Pulmonary artery endothelial cell (primary cell): ENCODE measurements around the gene AQP1. TPM values are rescaled to one million over a fixed set of nuclear protein-coding genes. Genes with fewer than 3 reads are reported as not detected.

ENCODE experiments used
- DNase-seq: peaks from one replicate; pipeline ENCODE4 v3.0.0-alpha.2; 2011; ENCODE audit warnings: low read depth, low spot score
- total RNA-seq: library from RNA; depleted of rRNA; stranded (reverse); fragments of >200 nt; gene quantifications from 2 replicates; pipeline ENCODE4 v1.2.3, GENCODE V29; 2014

AQP1 gene
- total RNA-seq, 1 donor from 2014 or later = 6.4 TPM

DNA sequence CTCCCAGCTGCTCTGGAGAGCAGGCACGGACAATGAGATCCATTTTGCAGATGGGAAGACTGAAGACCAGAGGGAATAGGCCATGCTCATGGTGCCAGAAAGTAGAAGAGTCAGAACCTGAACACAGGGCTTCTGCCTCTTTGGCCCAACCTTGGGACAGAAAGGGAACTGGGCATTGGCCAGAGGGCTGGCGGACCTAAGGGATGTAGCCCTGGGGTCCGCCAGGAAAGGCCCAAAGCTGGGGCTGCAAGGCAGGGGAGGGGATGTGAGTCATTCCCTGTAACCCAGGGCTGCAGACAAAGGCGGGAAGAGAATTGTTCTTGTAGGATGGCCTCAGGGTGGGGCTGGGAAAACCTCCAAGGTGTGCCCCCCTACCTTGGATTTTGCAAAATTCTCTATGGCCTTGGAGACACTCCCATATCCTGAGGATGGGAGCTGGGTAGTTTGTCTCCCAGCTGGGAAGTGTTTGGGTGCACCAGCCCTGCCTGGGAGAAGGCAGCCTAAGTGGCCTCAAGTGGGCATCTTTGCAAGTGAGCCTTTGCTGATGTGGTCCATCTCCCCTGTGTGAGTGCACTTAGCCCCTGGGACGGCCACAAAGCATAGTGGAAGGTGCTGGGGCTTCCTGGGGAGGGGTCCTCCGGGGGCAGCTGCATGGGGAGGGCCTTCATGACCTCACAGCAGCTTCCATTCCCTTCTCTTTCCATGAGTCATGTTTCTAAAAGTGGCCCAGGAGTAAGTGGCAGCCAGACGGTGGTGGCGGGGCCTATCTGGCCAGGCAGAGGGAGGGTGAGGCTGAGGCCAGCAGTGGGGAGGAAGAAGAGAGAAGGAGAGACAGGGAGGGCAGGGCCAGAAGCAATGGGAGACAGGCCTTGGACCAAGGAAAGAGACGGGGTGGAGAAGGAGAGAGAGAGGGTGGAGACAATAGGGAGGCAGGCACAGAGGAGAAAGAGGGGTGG, 9.2 kb downstream of the AQP1 start:
- no peak for DNase-seq

DNA sequence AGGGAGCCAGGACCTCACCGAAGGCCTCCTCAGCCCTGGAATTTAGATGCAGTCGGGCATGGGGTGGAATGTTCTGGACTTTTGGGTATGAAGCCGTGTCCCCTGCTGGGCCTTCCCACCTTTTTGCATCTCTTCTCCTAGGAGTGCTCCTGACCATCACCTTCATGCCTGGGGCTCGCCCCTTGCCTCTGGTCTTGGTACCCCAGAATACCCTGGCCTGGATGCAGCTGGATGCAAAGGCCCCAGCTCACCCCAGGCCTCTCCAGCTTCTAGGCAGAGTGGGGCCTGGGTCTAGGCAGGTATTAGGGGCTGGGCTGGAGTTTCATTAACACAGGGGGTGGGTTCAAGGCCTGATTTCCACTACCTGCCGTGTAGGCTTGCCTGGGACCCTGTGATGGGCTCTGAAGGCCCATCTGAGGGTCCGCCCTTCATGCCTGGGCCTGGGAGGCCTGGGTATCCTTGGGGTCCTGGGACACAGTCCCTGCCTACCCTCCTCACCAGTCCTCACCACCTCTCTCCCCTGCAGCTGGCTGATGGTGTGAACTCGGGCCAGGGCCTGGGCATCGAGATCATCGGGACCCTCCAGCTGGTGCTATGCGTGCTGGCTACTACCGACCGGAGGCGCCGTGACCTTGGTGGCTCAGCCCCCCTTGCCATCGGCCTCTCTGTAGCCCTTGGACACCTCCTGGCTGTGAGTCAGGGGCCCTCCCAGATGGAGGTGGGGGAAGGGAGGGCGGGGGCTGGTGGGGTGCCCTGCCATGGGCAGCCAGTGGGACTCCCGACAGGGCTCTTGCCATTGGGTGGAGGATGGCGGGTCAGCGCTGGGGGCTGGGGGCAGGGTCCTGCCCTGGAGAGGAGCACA, 10.1 kb downstream of the AQP1 start:
- no peak for DNase-seq

DNA sequence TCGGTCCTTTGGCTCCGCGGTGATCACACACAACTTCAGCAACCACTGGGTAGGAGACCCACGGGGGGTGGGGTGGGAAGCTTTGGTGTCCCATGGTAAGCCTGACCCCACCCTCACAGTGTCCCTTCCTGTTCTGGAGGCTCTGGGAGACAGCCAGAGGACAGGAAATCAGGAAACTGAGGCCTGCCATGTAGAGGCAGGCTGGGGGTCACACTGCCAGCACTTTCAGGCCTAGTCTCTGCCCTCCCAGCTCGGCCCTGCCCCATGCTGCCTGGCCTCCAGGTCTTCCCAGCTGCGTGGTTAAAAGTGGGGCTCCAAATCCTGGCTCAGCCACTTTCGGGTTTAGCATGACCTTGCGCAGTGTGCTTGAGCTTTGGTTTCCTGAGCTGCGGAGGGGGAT, 10.9 kb downstream of the AQP1 start:
- no peak for DNase-seq

DNA sequence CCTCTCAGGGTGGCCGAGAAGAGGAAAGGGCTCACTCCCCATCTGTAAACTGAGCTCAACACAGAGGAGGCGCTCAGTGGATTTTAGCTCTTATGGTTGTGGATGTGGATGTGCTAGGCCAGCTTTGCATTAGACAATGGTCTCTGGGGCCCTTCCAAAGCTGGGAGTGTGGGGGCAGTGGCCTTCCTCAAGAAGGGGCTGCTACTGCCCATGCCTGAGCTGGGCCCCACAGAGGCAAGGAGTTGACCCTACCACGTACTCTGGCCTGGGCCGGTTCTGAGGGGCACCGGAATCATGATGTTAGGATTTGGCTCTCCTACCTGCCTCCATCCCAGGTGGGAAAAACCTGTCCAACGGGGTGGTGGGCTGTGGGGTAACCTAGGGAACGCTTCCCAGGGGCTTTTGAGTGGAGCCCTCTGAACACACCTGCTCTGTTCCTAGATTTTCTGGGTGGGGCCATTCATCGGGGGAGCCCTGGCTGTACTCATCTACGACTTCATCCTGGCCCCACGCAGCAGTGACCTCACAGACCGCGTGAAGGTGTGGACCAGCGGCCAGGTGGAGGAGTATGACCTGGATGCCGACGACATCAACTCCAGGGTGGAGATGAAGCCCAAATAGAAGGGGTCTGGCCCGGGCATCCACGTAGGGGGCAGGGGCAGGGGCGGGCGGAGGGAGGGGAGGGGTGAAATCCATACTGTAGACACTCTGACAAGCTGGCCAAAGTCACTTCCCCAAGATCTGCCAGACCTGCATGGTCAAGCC, 11.5 kb downstream of the AQP1 start:
- no peak for DNase-seq

DNA sequence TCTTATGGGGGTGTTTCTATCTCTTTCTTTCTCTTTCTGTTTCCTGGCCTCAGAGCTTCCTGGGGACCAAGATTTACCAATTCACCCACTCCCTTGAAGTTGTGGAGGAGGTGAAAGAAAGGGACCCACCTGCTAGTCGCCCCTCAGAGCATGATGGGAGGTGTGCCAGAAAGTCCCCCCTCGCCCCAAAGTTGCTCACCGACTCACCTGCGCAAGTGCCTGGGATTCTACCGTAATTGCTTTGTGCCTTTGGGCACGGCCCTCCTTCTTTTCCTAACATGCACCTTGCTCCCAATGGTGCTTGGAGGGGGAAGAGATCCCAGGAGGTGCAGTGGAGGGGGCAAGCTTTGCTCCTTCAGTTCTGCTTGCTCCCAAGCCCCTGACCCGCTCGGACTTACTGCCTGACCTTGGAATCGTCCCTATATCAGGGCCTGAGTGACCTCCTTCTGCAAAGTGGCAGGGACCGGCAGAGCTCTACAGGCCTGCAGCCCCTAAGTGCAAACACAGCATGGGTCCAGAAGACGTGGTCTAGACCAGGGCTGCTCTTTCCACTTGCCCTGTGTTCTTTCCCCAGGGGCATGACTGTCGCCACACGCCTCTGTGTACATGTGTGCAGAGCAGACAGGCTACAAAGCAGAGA, 12.2 kb downstream of the AQP1 start:
- DNase-seq = no peak

DNA sequence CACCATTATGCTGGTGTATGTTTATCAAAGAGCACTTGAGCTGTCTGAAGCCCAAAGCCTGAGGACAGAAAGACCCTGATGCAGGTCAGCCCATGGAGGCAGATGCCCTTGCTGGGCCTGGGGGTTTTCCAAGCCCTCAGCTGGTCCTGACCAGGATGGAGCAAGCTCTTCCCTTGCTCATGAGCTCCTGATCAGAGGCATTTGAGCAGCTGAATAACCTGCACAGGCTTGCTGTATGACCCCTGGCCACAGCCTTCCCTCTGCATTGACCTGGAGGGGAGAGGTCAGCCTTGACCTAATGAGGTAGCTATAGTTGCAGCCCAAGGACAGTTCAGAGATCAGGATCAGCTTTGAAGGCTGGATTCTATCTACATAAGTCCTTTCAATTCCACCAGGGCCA, 13.0 kb downstream of the AQP1 start:
- DNase-seq = no peak

DNA sequence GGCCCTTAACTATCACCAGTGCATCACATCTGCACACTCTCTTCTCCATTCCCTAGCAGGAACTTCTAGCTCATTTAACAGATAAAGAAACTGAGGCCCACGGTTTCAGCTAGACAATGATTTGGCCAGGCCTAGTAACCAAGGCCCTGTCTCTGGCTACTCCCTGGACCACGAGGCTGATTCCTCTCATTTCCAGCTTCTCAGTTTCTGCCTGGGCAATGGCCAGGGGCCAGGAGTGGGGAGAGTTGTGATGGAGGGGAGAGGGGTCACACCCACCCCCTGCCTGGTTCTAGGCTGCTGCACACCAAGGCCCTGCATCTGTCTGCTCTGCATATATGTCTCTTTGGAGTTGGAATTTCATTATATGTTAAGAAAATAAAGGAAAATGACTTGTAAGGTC, 13.5 kb downstream of the AQP1 start:
- DNase-seq = no peak

DNA sequence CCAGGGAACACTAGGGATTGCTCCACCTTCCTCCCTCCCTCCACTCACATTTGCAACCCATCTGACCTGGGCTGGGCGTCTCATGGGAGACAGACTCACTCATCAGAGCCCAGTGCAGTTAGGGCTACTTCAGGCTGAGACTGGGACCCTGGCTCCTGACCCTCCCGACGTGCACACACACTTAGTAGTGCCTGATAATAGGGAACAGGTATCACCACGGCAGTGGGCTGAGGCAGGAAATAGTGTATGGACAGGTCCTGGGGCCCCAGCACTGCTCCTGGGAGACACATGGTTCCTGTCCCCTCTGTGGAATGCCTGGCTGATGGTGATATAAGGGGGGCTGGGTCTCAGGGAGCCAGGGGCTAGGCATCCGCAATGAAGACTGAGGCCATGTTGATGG, 14.3 kb downstream of the AQP1 start:
- no peak for DNase-seq

DNA sequence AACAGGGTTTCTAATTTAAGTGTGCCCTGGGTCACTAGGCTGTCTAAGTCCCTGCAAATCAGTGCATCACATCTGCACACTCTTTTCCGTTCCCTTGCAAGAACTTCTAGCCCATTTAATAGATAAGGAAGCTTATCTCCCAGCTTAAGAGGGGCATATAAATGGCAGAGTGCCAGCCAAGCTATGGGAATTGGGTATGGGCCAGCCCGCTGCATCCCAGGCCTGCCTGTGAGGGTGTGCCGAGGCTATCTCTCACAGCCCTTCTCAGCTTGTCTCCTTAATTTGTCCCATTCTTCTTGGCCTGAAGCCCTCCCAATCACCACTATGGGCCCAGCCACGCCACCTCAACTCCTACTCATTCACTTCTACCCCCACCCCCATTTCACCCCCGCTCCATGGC, 14.7 kb downstream of the AQP1 start:
- DNase-seq = no peak

DNA sequence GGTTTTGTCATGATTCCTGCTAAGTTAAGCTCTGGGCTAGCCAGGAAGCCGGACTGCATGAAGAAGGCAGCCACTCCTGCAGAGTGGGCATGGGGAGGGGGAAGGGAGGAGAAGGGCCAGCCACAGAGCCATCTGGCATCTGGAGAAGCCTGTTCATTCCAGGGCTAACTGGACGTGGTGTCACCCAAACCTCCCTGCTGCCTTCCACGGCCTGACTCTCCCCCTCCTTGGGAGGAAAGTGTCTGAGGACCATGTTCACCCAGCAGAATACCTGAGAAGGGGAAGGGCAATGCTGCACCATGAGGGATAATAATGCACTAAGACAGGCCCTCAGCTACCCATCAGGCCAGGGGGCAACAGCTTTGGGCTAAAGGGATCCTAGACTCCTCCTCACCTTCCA, 15.4 kb downstream of the AQP1 start:
- DNase-seq = no peak

DNA sequence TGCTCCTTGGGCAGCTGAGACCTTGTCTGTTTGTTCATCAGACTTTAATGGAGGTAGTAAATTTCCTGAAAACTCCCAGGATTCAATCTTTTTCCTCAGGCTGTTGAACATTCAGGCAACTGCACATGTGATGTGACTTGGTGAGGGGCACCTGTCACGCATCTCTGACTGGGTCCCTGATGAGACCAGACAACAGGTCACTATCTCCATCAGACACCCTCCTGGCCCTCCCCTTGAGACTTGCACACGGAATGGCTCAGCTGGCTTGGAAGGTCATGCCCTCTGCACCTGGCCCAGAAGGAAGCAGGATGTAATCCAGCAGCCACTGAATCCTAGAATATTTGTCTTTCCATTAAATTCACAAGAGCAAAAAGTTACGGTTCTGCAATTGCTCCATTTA, 15.9 kb downstream of the AQP1 start:
- no peak for DNase-seq

DNA sequence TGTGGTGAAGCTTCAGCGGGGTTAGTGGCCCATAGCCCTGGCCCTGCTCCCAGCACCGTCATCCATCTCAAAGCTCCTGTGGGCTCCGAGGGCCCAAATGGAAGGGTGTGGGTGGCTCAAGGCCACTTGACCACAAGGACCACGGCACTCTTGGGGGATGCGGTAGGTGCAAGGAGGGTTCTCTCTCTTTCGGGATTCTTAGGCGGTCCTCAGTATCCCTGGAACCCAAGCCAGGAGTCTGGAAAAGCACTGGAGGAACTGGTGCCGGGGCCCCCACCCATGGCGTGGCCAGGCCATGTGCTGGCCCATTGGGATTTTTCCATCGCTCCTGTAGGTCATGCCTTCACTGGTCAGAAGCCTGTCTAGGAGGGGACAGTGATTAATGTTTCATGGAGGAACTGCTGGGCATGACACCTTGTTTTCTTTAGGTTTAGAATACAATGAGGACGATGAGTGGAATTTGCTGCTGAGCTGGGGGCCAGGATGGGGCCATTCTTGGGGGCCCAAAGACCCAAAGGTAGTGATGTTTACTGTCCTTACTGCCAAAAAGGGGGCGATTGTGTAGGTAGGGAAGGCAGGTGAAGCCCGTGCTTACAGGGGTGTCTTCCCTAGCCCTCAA, 16.7 kb downstream of the AQP1 start:
- DNase-seq = no peak

DNA sequence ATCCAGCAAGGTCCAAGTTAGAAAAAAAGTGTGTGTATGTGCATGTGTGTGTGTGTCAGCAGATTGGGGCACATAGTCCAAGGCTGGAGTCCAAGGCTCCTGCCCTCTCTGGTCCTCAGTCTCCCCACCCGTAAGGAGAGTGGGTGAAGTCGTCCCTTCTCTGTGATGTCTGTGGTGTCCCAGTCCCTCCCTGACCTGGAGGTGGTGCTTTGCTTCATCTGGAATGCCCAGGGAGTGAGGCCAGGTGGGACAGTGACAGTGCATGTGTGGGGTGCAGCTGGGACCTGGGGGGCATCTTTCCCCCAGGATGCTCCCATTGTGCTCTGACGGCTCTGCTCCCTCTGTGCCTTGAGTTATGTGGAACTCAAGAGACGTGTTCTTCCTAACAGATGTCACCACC, 18.0 kb downstream of the AQP1 start:
- DNase-seq = no peak

DNA sequence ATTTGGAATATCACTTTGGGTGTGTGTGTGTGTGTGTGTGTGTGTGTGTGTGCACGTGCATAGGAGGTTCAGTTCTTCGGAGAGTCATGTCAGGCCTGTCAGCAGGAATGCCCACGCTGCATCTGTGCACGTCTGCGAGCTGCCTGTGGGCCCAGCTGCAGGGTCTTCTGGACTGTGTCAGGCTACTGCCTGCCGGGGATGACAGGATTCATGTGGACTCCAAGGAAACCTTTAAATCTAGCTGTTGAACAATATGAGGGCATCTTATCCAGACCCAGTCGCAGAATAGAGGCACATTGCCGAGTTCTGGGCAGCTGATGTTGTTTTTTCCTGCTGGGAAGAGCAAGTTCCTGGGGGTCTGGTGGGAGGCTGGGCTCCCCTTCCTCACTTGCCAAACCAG, 19.0 kb downstream of the AQP1 start:
- no peak for DNase-seq

DNA sequence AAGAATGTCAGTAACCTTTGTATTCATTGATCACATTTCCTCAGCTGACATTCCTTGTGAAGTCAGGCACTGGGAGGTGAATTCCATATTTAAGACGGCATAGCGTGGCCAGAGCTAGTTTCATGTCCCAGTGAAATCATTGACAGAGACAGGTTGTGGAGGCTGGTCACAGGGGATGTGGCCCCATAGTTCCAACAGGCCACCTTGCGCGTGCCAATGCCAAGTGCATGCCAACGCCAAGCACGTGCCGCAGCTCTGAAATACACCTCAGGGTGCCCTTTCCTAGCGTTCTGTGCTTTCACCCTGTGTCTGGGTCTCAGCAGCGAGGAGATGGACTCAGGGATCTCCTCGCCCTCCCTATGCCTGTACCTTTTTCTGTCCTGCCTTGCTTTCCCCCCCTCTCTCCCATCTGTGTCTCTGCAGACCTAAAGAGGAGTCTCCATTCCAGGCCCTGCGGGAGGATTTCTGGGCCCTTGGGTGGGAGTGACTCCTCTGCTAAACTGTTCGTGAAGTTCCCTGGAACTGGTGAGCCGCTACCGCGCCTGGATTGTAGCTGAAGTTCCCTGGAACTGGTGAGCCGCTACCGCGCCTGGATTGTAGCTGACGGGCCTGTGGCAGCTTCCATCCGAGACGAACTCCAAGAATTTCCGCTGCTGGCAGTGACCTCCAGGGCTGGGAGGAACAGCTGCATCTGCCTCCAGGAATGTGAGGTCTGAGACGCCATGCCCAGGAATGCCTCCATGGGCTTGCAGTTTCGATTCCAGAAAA, 19.7 kb downstream of the AQP1 start:
- DNase-seq = no peak

DNA sequence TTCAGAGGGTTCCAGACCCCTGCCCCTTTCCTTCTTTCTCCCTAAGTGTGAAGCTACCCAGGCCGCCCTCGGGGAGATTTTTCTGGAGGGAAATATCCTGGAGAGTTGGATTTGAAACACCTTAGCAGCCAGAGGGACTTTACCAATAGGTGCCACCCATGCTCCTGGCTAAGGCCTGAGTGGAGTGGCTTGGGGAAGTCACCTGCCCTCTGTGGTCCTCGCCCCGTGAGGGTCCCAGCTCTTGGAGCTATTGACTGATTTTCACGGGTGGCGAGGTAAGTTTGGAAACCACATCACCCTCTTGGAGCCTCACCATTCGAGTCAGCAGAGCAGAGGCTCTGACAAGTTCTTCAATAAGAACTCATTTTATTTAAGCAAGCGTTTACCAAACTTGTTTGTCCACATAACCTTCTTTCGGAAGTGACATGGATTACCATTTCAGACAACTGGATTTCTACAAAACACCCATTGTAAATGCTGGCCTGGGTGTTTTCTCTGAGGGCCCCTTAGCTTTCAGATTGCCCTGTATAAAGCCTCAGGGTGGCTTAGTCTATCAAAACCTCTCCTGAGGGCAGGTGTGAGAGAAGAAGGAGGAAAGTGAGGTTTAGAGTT, 20.4 kb downstream of the AQP1 start:
- no peak for DNase-seq

DNA sequence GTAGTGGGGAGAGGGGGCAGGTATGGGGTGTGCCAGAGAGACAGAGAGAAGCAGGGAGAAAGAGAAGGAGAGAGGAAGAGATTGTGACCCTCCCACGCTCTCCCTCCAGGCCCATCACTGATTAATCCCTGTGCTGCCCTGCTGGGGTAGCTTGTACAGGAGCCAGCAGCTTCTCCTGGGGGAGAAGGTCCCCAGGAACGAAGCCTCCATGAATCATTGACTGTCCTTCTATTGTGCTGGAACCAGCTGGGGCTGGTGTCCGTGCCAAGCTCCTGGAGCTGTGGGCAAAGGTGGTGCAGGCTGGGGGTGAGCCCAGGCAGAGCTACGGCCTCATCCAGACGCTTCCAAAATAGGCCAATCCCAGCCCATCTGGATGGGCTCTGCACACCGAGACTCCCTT, 20.9 kb downstream of the AQP1 start:
- no peak for DNase-seq

DNA sequence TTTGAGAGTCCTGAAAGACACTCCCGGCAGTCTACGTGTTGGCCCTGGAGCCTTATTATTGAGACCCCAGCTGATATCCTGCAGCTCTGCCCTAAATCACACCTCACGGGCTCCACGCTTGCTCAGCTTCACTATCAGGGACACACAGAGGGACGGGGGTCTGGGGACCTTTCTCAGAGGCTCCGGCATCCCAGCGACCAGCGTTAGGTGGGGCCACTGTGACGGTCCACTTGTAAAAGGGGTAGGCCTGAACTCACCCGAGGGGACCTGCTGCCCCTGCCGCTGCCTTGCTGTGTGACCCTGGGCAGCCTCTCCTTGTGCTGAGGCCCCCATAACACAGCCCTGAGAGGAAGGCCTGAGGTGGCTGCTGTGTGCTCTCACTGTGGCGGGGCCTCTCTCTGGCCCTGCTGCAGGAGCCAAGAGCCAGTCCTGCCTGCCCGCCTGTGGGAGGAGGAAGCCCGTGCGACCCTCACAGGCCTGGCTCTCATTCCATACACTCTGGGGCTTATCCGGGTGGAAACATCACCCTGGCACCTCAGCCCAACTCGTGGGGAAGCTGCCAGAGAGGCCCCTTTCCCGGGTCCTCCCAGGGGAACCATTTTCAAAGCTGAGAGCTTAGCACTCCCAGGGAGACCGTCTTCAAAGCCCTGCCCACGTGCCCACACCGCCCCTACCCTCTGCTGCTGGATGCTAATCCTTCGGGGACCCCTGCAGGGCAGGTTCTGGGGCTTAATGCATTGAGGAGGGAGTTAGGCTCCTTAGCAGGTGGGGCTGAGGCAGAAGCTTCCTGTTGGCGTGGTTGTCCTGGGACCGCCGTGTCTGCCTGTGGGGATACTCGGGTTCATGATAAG, 21.7 kb downstream of the AQP1 start:
- no peak for DNase-seq

DNA sequence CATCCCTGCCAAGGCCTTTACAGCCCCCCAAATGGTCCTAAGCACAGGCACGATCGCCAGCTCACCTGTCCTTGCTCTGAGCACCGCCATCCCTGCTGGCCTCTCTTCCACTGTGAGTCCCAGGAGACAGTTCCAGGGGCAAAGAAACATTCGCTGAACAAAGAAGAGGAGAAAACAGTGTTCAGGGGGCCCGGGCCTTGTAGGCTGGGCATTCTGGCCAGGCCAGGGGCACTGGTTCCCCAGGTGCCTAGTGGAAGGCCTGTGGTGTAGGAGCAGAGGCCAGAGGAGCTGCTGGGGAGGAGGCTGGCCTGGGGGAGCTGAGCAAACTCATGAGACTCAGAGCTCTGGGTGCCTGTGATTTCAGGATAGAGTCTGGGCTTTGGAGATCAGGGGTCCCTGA, 22.6 kb downstream of the AQP1 start:
- no peak for DNase-seq
